LNCAP (cell line): ENCODE measurements around the gene IL4R.
A peak's percentile ranks its signal among the peaks of the same experiment; 100 is the strongest.

Experiments used
- CTCF ChIP-seq: fragments of 450-650 bp; IDR thresholded peaks from 2 replicates; pipeline ENCODE4 v1.5.1; 2017; ENCODE audit warnings: mild to moderate bottlenecking

IL4R gene

GRCh38 chr16:27364493-27365141, 50.8 kb downstream of the IL4R start:
- TF ChIP-seq CTCF = no peak

GRCh38 chr16:27365142-27366089, 51.6 kb downstream of the IL4R start:
- no peak for TF ChIP-seq CTCF

GRCh38 chr16:27366687-27367460, 53.1 kb downstream of the IL4R start:
- no peak for TF ChIP-seq CTCF

GRCh38 chr16:27367461-27368357, 53.9 kb downstream of the IL4R start:
- peak; percentile 85 for TF ChIP-seq CTCF

- TF ChIP-seq CTCF = no peak; the same call in 1 of the 2 replicates
Observed at GRCh38 chr16:27368358-27368722, 54.6 kb downstream of the IL4R start.

- TF ChIP-seq CTCF = no peak
Observed at GRCh38 chr16:27369806-27370205, 56.0 kb downstream of the IL4R start.

- TF ChIP-seq CTCF = no peak
Observed at GRCh38 chr16:27370318-27370717, 56.5 kb downstream of the IL4R start.
